NT2/D1 (cell line): ENCODE data around the gene COBL.

Experiments
- SUZ12 ChIP-seq: IDR thresholded peaks from 2 replicates; pipeline ENCODE4 v1.6.1; 2011; ENCODE audit not compliant: insufficient read length, insufficient read depth; ENCODE audit errors: extremely low read depth
- ZNF274 ChIP-seq: IDR thresholded peaks from 2 replicates; pipeline ENCODE4 v1.6.1; 2011; ENCODE audit warnings: mild to moderate bottlenecking, low read depth, low read length

DNA sequence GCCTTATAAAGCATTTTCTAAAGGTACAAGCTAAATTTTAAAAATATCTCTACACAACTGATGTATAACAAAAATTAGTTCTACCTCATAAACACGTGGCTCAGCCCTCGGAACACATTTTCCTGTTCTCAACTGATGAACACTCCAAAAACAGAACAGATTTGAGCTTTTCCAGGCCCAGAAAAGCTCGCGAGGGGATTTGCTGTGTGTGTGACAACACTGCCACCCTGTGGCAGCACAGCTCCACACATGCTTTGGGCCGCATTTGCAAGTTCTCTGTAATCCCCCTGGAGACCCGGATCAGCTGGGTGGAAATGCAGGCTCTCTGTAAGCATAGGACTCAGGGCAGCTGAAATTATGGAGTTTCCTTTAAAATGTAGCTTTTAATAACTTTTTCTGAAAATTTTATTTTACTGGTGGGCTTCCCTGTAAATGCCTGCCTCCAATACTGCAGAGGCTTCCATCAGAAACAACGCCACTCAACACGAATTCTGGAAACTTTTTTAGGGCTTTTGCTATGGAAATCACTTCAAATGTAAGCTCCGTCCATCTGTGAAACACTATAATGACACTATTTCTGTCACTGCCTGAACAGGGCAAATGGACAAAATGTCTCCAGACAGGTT lies 155.5 kb downstream of the COBL start:
- TF ChIP-seq ZNF274 (no peak), SUZ12 (no peak)
